Muscle of back (tissue), 13 donors: ENCODE data around the gene BCAM. TPM values are rescaled to one million over a fixed set of nuclear protein-coding genes. Genes with fewer than 3 reads are reported as not detected.
"Not testable (repeated sequence)": the region's sequence is repeated elsewhere in the genome, so short reads cannot be mapped to it uniquely, and the experiment has no call there.

Experiments
- DNase-seq, 3 donors: peaks; one replicate each; pipeline versions ENCODE4 v3.0.0 to v3.0.0-alpha.2; 2013
- long read RNA-seq, 9 donors: transcript quantifications; one replicate each; lab custom pipeline, GENCODE V29; 2026
- polyA plus RNA-seq, 10 donors: library from polyadenylated mRNA; unstranded; fragments of 120-200 nt; gene quantifications; one replicate each; pipeline ENCODE4 v1.2.1, GENCODE V29; 2013; ENCODE audit not compliant: insufficient read length in 10 of 10

The BCAM gene
- 100 to 1,000 TPM; 115 to 207 (median 169) TPM for polyA plus RNA-seq
- long read RNA-seq, donor 1, transcript BCAM-201 (15 exons, 2,453 nt) = major isoform, 30 of 64 reads
- long read RNA-seq, donor 1, partial matches to known transcripts = 27 of 64 reads
- long read RNA-seq, donor 1, other reads (novel, unspliced or antisense) = 0 of 64 reads
- long read RNA-seq, donor 2, transcript BCAM-201 (15 exons, 2,453 nt) = major isoform, 17 of 29 reads
- long read RNA-seq, donor 2, partial matches to known transcripts = 9 of 29 reads
- long read RNA-seq, donor 2, other reads (novel, unspliced or antisense) = 0 of 29 reads
- long read RNA-seq, donor 3 = 0 reads
- long read RNA-seq, donor 4, transcript BCAM-201 (15 exons, 2,453 nt) = major isoform, 20 of 22 reads
- long read RNA-seq, donor 4, partial matches to known transcripts = 0 of 22 reads
- long read RNA-seq, donor 4, other reads (novel, unspliced or antisense) = 0 of 22 reads
- long read RNA-seq, donor 5, transcript BCAM-201 (15 exons, 2,453 nt) = major isoform, 12 of 125 reads
- long read RNA-seq, donor 5, transcript BCAM-204 (2 exons, 723 nt) = minor isoform, 6 of 125 reads
- long read RNA-seq, donor 5, partial matches to known transcripts = 98 of 125 reads
- long read RNA-seq, donor 5, other reads (novel, unspliced or antisense) = 0 of 125 reads
- long read RNA-seq, donor 6, transcript BCAM-201 (15 exons, 2,453 nt) = major isoform, 40 of 61 reads
- long read RNA-seq, donor 6, partial matches to known transcripts = 18 of 61 reads
- long read RNA-seq, donor 6, other reads (novel, unspliced or antisense) = 0 of 61 reads
- long read RNA-seq, donor 7, transcript BCAM-201 (15 exons, 2,453 nt) = major isoform, 23 of 39 reads
- long read RNA-seq, donor 7, partial matches to known transcripts = 8 of 39 reads
- long read RNA-seq, donor 7, other reads (novel, unspliced or antisense) = 0 of 39 reads
- long read RNA-seq, donor 8, transcript BCAM-201 (15 exons, 2,453 nt) = major isoform, 11 of 24 reads
- long read RNA-seq, donor 8, partial matches to known transcripts = 11 of 24 reads
- long read RNA-seq, donor 8, other reads (novel, unspliced or antisense) = 0 of 24 reads
- long read RNA-seq, donor 9, partial matches to known transcripts = 6 of 10 reads
- long read RNA-seq, donor 9, other reads (novel, unspliced or antisense) = 0 of 10 reads

DNA sequence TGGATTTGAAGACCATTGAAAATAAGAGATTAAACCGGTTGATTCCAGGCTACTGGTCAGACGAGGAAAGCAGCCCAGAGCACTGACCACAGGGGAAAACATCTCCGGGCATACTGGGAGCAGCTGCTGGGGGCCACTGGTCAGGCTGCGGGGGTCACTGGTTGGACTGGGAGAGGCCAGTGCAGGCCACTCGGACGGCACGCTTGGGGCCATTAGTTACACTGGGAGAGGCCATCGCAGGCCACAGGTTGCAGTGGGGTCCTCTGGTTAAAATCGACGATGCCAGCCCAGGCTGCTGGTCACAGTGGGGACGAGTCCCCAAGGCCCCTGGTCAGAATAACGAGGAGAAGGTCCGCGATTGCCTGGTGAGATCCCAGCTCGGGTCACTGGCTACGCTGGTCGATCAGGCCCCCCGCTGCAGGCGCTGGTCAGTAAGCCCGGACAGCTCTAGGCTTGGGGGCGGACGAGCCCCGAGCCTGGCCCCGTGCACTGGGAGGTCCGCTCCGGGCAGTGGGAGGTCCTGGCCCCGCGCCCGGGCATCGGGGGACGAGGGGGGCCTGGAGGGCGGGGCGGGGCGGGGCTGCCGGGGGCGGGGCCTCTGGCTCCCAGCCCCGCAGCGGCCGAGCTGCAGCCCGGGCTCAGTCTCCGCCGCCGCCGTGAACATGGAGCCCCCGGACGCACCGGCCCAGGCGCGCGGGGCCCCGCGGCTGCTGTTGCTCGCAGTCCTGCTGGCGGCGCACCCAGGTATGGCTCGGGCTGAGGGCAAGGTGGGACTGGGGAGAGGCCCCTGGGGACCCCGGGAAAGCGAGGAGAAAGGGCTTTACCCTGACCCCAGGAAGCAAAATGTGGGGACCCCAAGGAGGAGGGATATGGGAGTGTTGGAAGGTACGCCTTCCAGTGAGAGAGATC is at the start of gene BCAM:
Gene BCAM, plus strand, starts transcription at position 641 of the 909 bp plus-strand sequence. Its CDS starts 22 bp downstream, at position 663.
- DNase-seq = peak; percentile 79 to 90 (median 85)

GRCh38 chr19:44762038-44762437 is 46.9 kb upstream of the BCAM start:
- no peak for DNase-seq

DNA sequence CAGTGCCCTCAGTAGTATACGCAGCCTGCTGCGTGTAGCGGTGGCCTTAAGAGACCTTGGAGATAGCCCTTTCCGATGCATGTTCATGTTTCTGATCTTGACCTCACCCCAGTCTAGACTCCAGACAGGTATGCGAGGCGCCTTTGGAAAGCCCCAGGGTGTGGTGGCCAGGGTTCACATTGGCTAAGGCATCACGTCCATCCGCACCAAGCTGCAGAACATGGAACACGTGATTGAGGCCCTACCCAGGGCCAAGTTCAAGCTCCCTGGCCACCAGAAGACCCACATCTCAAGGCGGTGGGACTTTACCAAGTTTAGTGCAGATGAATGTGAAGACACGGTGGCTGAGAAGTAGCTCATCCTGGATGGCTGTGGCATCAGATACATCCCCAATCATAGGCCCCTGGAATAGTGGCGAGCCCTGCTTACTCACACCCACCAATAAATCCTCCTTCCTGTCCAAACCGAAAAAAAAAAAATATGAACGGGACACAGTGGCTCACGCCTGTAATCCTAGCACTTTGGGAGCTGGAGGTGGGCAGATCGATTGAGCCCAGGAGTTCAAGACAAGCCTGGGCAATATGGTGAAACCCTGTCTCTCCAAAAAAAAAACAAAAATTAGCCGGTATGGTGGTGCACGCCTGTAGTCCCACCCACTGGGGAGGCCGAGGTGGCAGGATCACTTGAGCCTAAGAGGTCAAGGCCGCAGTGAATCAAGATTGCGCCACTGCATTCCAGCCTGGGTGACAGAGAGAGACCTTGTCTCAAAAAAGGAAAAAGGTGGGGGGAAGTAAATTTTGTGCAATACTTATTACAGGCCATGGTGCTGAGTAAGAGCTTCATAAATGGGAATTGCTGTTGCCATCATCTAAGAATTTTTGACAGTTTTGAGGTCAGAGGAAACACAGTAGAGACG is 43.6 kb upstream of the BCAM start:
- DNase-seq = no peak

DNA sequence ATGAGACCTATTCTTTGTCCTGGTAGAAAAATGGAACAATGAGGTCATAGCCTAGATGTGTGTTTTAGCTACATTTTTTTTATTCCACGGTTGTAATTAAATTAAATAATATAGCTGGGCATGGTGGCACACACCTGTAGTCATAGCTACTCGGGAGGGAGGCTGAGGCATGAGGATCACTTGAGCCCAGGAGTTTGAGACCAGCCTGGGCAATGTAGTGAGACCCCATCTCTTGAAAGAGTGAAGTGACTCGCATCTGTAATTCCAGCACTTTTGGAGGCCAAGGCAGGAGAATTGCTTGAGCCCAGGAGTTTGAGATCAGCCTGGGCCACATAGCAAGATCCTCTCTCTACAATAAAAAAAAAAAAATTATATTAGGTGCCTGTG is 43.0 kb upstream of the BCAM start:
- no peak for DNase-seq

DNA sequence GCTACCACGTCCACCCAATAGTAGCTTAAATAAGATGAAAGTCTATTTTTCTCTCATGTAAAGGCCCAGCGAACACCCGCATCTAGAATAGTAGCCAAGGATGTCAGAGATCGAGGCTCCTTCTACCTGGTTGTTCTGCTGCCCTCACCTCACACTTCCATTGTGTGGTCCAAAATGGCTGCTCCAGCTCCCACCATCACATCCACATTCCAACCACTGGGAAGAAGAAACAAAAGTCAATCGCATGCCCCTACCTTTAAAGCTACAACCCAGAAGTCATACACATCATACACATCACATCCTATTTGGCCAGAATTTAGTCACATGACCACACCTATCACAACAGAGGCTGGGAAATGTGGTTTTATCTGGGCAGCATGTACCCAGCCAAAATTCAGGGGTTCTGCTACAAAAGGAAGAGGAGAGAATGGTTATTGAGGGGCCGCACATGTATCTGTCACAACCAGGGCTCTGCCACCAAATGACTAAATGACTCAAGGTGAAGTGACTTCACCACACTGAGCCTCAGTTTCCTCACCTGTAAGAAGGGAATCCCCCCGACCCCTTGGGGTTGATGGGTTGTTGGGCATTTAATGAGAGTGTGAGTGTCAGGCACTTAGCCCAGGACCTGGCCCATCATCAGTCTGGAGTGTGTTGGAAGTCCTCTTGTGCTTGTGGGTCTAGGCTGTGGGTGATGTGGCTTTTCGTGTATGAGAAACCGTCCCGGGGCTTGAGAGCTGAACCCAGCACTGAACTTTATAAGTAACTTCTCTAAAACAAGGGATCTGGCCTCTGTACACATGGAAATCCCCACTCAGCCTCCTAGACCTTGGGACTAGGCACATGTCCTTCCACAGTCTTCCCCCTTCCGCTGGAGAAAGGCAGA is 41.4 kb upstream of the BCAM start:
- DNase-seq = no peak

- peak; percentile 84 to 88 (median 84) for DNase-seq
Observed at GRCh38 chr19:44770550-44771257, 38.2 kb upstream of the BCAM start.

GRCh38 chr19:44772144-44772543 is 36.8 kb upstream of the BCAM start:
- not testable (repeated sequence) for DNase-seq

GRCh38 chr19:44772959-44773358 is 35.9 kb upstream of the BCAM start:
- DNase-seq = peak in 1 of 3 donors; percentile 68

DNA sequence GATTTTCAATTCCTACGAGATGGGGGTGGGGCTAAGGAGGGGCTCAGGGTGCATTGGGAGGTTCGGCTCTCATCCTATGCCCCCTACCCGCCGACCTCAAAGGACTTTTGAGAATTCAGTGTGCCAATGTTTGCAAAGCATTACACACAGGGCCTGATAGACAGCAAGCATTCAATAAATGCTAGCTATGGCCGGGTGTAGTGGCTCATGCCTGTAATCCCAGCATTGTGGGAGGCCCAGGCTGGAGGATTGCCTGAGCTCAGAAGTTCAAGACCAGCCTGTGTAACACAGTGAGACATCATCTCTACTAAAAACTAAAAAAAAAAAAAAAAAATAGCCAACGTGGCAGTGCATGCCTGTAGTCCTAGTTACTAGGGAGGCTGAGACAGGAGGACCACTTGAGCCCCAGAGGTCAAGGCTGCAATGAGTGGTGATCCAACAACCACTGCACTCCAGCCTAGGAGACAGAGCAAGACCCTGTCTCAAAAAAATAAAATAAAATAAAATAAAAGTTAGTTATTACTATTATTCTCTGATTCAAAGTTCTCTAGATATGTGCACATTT is 33.1 kb upstream of the BCAM start:
- DNase-seq = no peak

- DNase-seq = no peak
Observed at GRCh38 chr19:44776402-44777096, 32.4 kb upstream of the BCAM start.

- DNase-seq = no peak
Observed at GRCh38 chr19:44777715-44778347, 31.1 kb upstream of the BCAM start, which contains the start of gene CBLC. Gene CBLC (plus strand): TSS chr19:44777890. CDS start chr19:44777932, 42 bp downstream.

GRCh38 chr19:44779150-44779549 is 29.8 kb upstream of the BCAM start:
- no peak for DNase-seq

- not testable (repeated sequence) for DNase-seq
Observed at GRCh38 chr19:44781694-44782093, 27.2 kb upstream of the BCAM start.

DNA sequence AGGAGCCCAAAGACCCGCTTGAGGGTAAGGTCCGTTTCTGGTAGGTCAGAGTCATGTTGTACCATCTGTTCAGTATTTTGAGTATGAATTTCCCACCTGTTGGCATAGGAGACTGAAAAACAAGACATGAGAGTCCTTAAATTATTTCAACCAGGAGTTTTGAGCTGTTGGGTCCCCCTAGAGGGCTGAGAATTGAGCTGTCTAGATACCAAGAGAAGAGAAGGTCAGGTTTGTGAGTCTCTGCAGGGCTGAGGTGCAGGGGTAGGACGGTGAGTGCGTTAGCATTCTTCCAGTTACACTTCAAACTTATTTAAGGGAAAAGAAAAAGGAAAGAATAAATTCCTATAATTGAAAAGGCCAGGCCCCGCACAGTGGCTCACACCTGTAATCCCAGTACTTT is 26.2 kb upstream of the BCAM start:
- no peak for DNase-seq

DNA sequence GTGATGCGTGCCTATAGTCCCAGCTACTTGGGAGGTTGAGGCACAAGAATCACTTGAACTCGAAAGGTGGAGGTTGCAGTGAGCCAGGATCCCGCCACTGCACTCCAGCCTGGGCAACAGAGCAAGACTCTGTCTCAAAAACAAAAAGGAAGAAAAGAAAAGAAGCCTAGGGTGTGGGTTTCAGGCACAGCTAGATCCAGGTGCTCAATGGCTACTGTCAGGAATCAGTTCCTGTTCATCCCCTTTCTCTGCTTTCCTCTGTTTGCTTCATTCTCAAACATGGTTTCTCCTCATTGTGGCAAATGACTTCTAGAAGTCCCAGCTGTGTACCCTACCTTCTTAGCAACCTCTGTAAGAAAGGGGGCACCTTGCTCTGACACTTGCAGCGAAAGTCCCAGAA is 25.4 kb upstream of the BCAM start:
- DNase-seq = no peak

DNA sequence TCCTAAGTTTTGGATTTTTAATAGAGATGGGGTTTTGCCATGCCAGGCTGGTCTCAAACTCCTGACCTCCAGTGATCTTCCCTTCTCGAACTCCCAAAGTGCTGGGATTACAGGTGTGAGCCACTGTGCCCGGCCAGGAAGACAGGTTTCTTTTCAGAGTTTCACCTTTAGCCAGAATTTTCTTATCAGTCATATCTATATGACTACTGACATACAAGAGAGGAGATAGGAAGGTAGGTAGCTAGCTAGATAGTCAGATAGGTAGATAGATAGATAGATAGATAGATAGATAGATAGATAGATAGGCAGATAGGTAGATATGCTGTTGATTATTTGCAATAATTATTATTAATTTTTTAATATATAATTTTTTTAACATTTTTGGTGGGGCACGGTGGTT is 23.6 kb upstream of the BCAM start:
- DNase-seq = no peak

DNA sequence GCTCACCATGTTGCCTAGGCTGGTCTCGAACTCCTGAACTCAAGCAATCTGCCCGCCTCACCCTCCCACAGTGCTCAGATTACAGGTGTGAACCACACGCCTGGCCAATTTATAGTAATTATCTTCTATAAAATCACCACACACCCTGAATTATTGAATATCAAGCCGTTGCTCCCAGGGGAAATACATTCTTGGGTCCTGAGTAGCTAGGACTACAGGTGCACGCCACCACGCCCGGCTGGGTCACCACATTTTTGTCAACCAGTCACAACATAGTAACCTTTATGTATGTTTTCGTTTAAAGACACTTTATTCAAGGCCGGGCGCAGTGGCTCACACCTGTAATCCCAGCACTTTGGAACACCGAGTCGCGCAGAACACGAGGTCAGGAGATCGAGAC is 22.9 kb upstream of the BCAM start:
- DNase-seq = no peak
